ENCODE measurements around the gene AIFM3.
"Not testable (repeated sequence)": the region's sequence is repeated elsewhere in the genome, so short reads cannot be mapped to it uniquely, and the experiment has no call there.

Gene AIFM3, protein sequence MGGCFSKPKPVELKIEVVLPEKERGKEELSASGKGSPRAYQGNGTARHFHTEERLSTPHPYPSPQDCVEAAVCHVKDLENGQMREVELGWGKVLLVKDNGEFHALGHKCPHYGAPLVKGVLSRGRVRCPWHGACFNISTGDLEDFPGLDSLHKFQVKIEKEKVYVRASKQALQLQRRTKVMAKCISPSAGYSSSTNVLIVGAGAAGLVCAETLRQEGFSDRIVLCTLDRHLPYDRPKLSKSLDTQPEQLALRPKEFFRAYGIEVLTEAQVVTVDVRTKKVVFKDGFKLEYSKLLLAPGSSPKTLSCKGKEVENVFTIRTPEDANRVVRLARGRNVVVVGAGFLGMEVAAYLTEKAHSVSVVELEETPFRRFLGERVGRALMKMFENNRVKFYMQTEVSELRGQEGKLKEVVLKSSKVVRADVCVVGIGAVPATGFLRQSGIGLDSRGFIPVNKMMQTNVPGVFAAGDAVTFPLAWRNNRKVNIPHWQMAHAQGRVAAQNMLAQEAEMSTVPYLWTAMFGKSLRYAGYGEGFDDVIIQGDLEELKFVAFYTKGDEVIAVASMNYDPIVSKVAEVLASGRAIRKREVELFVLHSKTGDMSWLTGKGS

DNA sequence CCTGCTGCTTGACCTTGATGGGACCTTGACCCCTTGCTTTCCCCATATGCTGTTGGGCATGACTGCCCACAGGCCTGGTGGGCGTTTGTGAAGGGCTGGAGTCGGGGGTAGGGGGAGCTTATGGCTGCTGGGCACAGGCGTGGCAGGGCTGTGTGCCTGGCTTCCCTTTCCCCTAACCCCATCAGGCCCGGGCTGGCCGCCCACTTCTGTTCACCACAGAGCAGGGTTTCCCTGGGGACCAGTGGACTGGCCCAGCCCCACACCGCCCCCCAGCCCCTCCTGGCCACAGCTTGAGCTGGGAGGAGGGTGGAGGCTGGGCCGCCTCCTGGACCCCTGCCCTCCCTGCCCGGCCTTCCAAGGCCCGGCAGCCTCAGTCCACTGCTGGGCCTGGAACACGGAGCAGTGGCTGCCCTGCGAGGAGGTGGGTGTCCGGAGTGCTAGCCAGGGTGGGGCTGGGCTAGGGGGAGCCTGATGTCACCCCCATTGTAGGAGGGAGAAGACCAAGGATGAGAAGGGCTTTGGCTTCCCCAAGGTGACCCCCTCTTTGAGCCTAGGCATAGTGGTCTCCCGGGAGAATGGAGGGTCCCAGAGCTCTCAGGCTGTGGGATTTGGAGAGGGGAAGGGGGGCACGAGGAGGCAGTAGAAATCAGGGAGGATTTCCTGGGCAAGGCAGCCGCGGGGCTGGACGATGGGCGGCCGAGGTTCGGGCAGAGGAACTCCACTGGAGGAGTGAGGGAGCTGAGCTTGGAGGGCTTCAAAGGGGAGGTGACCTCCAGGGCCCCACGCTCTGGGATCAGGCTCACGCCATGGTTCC lies at the start of gene AIFM3:
TSS of gene AIFM3 (plus strand) at position 373 of the 814 bp plus-strand sequence. CDS start 690 bp downstream, outside the sequence.
- no peak for DNase-seq

DNA sequence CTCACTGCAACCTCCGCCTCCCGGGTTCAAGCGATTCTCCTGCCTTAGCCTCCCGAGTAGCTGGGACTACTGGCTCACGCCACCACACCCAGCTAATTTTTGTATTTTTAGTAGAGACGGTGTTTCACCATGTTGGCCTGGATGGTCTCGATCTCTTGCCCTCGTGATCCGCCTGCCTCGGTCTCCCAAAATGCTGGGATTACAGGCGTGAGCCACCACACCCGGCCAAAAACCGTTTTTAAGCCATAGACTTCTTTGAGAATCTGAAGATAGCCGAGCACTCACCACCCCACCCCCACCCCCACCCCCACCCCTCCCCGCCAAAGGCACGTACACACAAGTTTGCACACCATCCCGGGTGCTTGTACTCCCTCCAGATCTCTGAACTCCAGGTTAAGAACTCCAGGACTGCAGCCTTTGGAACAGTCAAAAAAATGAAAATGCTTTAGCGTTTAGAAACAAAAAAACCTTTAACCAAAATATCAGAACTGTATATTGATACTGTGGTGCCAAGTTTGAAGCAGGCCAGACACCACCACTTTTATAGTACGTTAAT lies 48.3 kb upstream of the AIFM3 start:
- no peak for DNase-seq

DNA sequence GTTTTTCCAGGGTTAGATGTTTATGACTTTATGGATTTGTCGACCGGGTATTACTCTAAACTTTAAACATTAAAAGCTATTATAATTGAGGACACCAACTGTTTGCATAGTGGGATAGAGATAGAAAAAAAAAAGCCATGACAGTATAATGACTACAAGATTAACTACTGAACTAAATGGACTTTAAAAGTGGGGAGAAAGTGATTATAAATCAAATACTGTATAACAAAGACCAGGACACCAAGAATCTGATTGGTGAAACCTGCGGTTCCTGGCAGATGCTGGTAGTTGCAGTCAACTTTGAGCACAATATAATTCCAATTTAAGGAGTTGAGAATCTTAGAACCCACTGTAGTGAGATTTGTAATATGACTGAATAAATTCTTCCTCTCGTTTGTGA lies 47.3 kb upstream of the AIFM3 start:
- DNase-seq, result no peak

DNA sequence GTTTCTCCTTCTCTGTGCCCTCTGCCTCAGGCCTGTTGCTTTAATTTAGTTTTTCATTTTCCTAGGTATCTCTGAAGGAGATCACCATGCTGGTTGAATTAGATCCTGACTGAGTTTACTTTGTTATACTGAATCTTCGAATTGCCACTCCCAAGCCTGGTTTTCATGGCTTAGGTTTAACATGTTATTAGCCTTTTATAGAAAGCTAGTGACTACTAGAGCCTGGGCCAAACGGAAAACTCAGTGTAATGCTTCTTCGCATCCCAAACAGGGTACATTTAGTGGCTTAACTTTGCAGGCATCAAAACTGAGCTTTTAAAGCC lies 46.2 kb upstream of the AIFM3 start:
- DNase-seq, result no peak

DNA sequence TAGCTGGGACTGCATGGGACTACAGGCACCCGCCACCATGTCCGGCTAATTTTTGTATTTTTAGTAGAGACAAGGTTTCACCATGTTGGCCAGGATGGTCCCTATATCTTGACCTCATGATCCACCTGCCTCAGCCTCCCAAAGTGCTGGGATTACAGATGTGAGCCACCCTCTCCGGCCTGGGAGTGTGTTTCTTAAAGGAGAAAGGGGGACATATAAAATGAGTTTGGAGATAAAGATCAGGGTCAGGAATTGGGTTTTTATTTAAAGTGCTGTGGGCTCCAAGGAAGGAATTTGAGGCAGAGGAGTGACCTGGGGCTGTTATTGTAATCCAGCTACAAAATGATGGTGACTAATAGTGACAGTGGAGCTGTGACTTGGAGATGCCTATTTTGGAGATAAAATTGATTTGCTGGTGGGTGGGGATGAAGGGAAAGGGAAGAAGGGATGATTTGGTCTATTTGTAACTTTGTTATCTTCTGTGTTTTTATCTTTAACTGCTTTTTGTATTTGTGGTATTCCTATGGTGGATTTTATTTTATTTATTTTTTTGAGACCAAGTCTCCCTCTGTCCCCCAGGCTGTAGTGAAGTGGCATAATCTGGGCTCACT lies 44.8 kb upstream of the AIFM3 start:
- no peak for DNase-seq

DNA sequence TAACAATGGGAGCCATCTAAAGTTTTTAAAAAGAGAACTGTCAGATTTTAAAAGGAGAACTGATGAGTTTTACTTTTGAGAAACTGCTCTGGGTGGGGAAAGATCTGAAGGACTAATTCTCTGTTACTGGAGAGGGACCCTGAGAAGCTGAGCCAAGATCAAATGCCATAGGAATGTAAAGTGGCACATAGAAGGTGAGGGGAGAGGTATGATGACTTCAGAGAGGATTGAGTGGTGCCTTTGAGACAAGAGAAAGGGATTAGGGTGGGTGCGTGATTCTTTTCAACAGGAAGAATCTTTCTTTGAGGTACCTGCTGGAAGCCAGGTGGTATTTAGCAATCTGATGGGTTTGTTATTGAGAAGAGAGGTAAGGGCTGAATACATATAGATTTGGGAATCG lies 40.8 kb upstream of the AIFM3 start:
- no peak for DNase-seq

DNA sequence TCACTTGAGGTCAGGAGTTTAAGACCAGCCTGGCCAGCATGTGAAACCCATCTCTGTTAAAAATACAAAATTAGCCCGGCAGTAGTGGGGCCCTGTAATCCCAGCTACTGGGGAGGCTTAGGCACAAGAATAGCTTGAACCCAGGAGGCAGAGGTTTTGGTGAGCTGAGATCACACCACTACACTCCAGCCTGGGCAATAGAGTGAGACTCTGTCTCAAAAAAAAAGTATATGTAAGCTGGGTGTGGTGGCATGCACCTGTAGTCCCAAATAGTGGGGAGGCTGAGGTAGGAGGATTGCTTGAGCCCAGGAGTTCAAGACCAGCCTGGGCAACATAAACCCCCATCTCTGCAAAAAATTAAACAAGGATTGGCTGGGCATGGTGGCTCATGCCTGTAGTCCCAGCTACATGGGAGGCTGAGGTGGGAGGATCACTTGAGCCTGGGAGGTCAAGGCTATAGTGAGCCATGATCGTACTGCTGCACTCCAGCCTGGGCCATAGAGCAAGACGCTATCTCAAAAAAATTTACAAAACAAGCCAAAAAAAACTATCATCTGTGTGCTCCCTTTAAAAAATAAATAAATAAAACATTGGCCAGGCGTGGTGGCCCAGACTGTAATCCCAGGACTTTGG lies 39.0 kb upstream of the AIFM3 start:
- DNase-seq, result no peak

DNA sequence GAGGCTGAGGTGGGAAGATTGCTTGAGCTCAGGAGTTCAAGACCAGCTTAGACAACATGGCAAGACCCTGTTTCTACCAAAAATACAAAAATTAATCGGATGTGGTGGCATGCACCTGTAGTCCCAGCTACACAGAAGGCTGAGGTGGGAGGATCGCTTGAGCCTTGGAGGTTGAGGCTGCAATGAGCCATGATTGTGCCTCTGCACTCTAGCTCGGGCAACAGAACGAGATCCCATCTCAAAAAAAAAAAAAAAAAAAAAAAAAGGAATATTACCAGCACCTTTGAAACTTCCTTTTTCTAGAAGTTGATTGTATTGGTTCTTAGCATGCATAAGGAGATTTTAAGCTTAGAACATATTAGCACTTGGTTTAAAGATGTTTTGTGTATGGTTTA lies 38.5 kb upstream of the AIFM3 start:
- no peak for DNase-seq

DNA sequence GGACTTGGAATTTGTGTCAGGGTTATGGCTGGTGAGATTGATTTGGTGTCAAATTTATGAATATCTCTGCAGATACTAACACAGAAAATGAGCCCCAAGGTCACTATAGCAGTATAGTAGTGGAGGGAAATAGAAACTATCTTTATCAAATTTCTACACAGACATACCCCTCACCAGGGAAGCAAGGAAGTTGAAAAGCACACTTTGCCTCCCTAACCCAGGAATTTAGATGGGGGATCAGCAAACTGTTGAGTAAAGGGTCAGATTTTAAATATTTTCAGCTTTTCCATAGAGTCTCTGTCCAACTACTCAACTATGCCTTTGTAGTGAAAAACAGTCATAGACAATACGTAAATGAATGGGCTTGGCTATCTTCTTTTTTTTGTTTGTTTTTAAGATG lies 37.1 kb upstream of the AIFM3 start:
- no peak for DNase-seq

DNA sequence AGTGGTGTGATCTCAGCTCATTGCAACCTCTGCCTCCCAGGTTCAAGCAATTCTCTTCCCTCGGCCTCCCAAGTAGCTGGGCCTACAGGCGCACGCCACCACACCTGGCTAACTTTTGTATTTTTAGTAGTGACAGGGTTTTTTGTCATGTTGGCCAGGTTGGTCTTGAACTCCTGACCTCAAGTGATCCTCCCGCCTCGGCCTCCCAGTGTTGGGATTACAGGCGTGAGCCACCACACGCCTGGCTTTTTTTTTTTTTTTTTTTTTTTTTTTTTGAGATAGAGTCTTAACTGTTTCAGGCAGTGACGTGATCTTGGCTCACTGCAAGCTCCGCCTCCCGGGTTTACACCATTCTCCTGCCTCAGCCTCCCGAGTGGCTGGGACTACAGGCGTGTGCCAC lies 36.6 kb upstream of the AIFM3 start:
- not testable (repeated sequence) for DNase-seq

DNA sequence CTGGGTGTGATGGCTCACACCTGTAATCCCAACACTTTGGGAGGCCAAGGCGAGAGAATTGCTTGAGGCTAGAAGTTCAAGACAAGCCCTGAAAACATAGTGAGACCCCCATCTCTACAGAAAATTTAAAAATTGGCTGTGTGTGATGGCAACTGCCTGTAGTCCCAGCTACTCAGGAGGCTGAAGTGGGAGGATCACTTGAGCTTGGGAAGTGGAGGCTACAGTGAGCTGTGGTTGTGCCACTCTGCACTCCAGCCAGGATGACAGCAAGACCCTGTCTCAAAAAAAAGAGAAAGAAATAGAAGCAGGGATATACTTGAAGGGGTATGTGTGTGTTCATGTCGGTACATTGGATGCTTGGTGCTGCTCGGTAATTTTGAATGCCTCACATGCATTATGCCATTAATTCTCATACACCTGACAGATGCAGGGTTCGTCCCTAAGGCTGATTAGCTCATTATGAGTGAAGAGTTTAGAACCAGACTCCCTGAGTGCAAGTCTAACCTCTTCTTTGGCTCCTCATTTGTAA lies 35.9 kb upstream of the AIFM3 start:
- no peak for DNase-seq

DNA sequence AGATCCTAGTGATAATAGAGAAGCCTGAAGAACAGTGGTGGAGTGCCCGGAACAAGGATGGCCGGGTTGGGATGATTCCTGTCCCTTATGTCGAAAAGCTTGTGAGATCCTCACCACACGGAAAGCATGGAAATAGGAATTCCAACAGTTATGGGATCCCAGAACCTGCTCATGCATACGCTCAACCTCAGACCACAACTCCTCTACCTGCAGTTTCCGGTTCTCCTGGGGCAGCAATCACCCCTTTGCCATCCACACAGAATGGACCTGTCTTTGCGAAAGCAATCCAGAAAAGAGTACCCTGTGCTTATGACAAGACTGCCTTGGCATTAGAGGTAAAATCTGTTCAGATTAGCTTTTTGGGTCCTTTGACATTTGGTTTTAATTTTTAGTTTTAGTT lies 33.1 kb upstream of the AIFM3 start:
- no peak for DNase-seq

DNA sequence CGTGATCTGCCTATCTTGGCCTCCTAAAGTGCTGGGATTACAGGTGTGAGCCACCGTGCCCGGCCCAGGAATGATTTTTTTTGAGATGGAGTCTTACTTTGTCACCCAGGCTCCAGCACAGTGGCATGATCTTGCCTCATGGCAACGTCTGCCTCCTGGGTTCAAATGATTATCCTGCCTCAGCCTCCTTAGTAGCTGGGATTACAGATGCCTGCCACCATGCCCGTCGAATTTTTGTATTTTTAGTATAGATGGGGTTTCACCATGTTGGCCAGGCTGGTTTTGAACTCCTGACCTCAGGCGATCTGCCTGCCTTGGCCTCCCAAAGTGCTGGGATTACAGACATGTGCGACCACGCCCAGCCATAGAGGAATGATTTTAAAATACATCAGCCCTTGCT lies 32.0 kb upstream of the AIFM3 start:
- DNase-seq, result not testable (repeated sequence)

DNA sequence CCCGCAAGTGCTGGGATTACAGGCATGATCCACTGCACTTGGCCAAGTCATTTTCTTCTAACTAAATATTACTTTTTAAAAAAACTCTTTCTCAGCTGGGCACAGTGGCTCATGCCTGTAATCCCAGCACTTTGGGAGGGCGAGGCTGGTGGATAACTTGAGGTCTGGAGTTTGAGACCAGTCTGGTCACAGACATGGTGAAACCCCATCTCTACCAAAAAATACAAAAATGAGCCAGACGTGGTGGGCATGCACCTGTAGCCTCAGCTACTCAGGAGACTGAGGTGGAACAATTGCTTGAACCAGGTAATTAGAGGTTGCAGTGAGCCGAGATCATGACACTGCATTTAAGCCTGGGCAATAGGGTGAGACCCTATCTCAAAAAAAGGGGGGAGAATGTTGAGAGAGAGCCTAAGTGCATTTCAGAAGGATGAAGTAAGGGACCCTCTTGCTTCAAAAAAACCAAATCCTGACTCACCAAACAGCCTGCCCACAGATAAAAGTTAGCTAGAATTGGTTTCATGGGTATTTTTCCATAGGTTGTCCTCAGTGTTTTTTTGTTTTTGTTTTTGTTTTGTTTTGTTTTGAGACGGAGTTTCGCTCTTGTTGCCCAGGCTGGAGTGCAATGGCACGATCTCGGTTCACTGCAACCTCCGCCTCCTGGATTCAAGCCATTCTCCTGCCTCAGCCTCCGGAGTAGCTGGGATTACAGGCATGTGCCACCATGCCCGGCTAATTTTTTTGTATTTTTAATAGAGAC lies 31.1 kb upstream of the AIFM3 start:
- not testable (repeated sequence) for DNase-seq

DNA sequence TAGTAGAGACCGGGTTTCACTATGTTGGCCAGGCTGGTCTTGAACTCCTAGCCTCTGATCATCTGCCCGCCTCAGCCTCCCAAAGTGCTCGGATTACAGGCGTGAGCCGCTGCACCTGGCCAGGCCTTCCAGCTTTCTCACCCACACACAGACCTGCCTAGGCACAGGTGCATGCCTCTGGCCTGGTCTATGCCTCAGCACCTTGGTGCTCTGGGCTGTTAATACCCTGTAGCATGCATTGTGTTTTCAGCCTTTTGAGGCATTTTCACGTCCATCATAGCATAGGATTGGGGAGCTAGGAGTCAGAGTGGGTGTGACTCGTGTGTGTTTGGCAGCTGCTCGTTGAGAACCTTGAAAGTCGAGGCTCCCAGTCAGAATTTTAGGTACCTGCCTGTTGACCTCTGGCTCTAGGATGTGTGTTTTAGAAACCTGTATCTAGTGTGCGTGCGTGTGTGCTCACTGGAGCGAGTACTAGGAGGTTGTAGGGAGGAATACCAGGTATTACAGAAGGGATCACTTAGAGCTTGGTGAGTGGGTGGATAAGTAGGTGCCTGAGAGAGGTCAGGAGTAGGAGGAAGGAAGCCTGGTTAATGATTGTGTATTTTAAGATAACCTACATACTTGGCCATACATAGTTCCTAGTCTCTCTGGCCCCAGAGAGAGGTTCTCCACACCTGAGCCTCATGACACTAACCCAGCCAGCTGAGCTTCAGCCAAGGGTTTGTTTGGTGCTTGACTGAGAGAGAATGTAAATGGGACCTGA lies 29.8 kb upstream of the AIFM3 start:
- DNase-seq, result no peak

DNA sequence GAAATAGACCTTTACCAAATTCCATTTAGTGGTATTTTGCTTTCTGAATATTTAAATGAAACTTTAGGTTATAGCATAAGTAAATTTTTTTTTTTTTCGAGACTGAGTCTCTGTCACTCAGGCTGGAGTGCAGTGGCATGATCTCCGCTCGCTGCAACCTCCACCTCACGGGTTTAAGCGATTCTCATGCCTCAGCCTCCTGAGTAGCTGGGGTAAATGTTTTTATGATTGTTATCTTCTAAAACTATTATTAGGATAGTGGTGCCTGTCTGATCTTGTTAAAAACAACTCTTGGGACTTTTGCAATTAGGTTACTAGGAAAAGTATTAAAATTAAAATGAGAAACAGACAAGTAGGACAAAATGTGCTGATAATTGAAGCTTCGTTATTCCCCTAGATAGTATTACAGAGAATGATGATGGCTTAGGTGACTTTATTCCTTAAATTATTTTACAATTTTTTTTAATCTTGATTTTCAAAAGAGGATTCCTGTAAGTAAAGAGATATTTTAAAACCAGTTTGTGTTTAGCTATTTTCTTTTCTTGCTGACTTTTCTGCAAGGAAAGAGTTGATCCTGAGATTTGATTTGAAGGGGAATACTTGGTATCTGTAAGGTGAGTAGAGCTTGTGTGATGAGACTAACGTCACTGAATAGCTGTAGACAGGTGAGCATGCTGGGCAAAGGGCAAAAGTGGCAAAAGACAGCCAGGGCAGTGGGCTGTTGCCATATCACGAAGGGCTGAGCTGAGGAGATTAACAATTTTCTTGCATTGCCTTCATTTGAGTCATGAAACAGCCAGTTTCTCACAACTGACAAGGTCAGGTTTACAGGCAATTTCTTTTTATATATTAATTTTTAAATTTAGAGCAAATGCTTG lies 29.0 kb upstream of the AIFM3 start:
- DNase-seq, result no peak

DNA sequence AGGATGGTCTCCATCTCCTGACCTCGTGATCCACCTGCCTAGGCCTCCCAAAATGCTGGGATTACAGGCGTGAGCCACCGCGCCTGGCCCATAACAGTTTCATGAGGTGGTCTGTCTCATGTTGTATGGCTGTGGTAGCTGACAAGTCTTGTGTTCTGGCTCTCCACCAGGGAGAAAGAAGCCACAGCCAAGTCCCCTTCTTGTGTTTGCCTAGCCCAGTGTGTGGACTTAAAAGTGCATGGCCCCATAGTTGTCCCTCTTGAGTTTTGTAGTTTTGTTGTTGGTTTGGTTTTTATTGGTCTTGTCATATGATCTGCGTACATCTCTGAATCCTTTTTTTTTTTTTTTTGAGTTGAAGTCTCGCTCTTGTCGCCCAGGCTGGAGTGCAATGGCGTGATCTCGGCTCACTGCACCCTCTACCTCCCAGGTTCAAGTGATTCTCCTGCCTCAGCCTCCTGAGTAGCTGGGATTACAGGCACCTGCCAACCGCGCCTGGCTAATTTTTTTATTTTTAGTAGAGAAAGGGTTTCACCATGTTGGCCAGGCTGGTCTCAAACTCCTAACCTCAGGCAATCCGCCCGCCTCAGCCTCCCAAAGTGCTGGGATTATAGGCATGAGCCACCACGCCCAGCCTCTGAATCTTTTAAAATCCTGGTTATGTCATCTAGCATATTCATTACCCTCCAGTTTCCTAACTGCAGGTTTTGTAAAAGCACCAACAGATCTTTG lies 27.4 kb upstream of the AIFM3 start:
- not testable (repeated sequence) for DNase-seq

DNA sequence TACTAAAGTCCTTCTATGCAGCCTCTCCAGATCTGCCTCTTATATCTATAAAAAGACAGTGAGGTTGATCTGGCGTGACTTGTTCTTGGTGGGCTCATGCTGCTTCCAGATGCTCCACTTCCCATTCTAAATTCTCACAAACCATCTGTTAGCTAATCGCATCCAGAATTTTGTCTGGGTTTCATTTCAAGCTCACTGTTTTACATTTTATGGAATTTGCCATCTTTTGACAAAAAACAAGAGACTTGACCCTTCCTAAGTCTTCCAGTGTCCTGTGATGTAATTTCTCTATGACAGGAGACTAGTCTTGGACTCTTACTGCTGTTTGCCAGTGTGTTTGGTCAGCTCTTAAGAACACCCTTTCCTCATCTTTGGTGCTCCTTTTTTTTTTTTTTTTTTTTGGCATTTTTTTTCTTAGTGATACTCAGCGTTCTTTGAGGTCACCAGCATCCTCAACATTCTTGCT lies 26.8 kb upstream of the AIFM3 start:
- DNase-seq, result no peak

DNA sequence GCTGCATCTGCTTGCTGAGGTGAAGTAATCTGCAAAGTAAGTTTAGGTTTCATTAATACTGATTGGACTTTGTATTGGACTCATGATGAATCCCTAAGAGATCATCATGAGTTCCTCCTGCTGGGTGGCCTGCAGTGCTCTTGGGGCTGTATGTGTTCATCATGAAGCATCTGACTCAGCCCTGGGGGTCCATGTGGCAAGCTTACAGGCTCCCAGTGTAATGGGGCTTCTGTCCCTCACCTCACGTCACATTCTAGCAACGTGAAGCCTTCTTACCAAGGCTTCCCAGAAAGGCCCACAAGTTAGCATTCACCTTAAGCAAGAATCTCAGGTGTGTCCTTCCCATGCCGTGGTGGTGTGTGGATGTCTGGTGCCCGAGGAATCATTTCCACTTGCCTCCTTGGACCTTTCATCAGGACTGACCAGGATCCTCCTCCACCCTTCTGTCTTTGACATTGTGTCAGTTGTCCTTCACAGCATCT lies 26.1 kb upstream of the AIFM3 start:
- no peak for DNase-seq

Measured in NCI-H748 treated with DMSO at 0.1 percent for 48 hours (cell line).